ENCODE results near the gene SLC6A18.
"Not testable (repeated sequence)": the region's sequence is repeated elsewhere in the genome, so short reads cannot be mapped to it uniquely, and the experiment has no call there.

SLC6A18 gene

GRCh38 chr5:1215320-1216096 is 9.7 kb upstream of the SLC6A18 start:
- no peak for DNase-seq (ENCODE audit: low spot score)

- DNase-seq (ENCODE audit: low spot score): no peak
Measured at GRCh38 chr5:1216211-1216917, 8.8 kb upstream of the SLC6A18 start.

DNA sequence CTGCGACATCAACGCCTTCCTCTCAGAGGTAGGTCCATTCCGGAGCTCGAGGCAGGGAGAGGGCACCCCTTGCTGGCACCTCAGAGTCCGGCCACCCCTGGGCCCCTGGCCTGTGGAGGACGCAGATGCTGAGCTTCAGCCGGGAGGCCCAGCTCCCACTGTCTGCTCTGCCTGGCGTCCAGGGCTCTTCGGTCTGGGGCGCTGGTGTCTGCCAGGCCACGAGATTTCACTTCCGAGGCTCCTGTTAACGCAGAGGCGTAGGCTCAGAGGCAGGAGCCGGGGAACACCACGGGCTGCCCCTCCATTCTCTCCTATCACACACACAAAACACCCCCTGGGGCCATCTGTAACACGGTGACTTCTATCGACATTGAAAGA is 8.3 kb upstream of the SLC6A18 start:
- DNase-seq (ENCODE audit: low spot score): no peak

DNA sequence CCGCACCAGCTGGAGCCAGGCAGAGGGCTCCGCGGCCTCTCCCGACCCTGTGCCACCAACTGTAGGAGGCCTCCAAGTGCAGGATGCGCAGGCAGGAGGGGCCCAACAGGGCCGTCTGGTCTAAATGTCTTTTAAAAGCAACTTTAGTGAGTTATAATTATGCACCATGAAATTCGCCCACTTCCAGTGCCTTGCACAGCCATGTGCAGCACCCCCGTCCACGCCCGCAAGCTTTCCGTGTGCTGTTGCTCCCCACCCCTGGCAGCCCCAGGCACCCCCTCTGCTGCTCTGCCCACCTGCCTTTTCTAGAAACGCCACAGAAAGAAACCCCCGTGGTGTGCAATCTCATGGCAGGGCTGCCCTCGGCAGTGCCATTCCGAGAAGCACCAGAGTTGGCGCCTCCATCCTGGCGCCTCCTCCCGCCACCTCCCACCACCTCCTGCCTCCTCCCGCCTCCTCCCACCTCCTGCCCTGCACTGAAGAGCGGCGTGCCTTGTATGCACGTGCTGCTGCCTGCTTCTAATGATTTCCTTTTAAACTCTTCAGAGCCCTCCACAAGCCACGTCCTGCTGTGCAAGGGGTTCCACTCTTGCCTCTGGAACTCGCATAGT is 7.5 kb upstream of the SLC6A18 start:
- no peak for DNase-seq (ENCODE audit: low spot score)

- DNase-seq (ENCODE audit: low spot score): no peak
Measured at GRCh38 chr5:1218351-1219080, 6.7 kb upstream of the SLC6A18 start.

GRCh38 chr5:1219098-1219767 is 5.9 kb upstream of the SLC6A18 start:
- no peak for DNase-seq (ENCODE audit: low spot score)

GRCh38 chr5:1219768-1220100 is 5.4 kb upstream of the SLC6A18 start:
- no peak for DNase-seq (ENCODE audit: low spot score)

- DNase-seq (ENCODE audit: low spot score): no peak
Measured at GRCh38 chr5:1220351-1220750, 4.8 kb upstream of the SLC6A18 start.

GRCh38 chr5:1220831-1221230 is 4.3 kb upstream of the SLC6A18 start:
- no peak for DNase-seq (ENCODE audit: low spot score)

- DNase-seq (ENCODE audit: low spot score): no peak
Measured at GRCh38 chr5:1221721-1222120, 3.5 kb upstream of the SLC6A18 start.

DNA sequence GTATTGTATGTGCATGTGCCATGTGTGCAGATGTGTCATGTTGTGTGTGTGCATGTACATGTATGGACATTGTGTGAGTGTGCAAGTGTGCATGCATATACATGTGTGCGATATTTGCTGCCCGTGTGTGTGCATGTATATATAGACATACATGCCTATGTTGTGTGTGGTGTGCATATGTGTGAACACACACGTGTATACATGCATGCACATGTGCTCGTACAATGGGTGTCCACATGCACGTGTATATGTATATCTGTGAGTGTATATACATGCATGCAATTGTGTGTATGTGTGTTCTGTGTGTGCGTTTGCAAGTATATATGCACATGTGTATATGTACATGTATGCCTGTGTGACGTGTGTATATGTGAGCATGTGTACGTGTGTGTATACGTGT is 3.0 kb upstream of the SLC6A18 start:
- DNase-seq (ENCODE audit: low spot score): no peak

DNA sequence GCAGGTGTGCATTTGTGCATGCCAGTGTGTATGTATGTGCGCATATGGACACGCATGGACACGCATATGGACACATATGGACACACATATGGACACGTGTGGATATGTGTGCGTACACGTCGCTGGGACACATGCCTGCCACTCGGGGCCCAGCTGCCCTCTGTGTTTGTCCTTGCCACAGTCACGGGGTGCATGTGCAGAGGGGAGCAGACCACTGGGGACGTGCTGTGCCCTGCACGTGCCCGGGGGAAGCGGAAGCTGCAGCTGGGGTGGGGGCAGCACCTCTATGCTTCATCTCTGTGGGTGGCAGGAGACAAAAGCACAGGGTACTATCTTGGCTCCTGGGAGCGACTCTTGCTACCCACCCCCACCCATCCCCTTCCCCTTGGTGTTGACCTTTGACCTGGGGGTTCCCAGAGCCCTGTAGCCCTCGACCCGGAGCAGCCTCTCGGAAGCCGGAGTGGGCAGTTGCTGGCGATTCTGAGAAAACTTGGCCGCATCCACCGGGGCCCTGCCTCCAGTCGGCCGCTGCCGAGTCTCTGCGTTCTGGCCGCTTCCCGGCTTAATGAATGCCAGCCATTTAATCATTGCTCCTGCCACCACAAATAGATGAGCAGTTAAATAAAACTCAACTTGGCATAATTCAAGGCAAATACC is 2.4 kb upstream of the SLC6A18 start:
- no peak for DNase-seq (ENCODE audit: low spot score)

DNA sequence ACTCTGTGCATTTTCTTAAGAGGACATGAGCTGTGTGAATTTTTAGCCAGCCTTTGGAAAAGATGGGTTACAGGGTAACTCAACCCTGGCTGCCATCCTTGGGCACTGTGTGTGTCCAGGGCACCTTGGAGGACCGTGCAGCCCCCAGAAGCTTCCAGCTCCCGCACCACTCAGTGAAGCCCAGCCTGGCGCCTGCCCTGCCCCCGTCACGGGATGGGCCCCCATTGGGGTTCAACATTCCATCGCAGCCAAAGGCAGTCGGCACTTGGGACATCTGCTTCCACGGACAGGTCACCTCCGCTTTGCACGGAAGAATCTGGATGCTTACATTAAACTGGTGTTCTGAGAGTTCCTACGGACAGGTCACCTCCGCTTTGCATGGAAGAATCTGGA is 1.9 kb upstream of the SLC6A18 start:
- no peak for DNase-seq (ENCODE audit: low spot score)

DNA sequence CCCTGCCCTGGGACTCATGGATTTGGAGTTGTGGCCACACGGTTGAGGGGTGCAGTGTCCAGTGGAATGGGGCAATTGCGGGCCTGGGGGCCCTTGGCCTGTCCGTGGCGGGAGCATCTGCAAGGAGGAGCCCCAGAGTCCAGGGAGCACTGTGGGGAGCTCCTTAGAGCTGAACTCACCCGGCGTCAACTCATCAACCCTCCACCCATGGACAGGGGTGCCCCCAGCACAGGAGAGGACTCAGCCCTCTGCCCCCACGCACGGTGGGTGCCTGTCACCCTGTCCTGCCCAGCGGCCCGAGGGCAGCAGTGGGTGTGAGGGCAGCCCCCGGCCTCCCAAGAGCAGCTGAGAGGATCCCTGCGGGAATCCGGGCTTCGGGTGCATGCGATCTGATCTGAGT is 550 bp upstream of the SLC6A18 start:
- DNase-seq (ENCODE audit: low spot score): no peak

- no peak for DNase-seq (ENCODE audit: low spot score)
Measured at GRCh38 chr5:1226231-1226630, 1.1 kb downstream of the SLC6A18 start.

GRCh38 chr5:1226839-1227581 is 1.8 kb downstream of the SLC6A18 start:
- no peak for DNase-seq (ENCODE audit: low spot score)

- DNase-seq (ENCODE audit: low spot score): no peak
Measured at GRCh38 chr5:1227667-1228066, 2.5 kb downstream of the SLC6A18 start.

DNA sequence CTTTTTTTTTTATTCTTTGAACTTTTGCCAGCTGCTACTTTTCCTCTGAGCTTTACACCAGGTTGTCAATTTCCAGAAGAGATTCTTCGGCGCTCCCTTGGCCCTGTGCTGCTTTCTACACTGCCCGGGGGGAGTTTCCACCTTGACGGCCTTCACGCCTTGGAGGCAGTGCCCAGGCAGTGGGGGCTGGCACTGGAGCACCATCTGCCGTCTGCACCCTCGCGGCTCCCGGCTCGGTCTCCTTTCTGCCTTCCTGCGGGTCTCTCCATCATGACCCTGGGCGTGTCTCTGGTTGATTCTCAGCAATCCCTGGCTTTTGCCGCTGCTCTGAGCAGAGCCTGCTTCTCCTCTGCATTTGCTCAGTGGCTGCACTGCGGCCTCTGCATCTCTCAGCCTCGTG is 2.9 kb downstream of the SLC6A18 start:
- DNase-seq (ENCODE audit: low spot score): no peak

- DNase-seq (ENCODE audit: low spot score): not testable (repeated sequence)
Measured at GRCh38 chr5:1229023-1229422, 3.8 kb downstream of the SLC6A18 start.

GRCh38 chr5:1229822-1230221 is 4.6 kb downstream of the SLC6A18 start:
- no peak for DNase-seq (ENCODE audit: low spot score)

DNA sequence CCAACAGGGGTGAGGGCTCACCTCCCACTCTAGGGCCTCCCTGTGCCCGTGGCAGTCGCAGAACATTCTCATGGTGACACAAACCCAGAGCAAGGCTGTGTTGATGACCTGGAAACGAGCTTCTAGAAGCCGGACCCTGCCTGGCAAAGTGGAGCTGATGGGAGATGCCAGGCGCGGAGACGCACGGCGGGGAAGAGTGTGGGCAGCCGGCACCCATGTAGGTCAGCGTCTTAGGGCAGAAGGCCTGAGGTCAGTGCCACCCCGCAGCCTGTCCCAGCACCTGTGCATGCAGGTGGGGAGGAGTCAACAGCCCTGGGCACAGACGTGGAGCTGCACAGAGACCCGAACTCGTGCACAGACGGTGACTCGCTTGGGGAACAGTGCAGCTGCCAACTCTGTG is 5.4 kb downstream of the SLC6A18 start:
- no peak for DNase-seq (ENCODE audit: low spot score)
